Measurements from ENCODE around the gene ARID4B.
"Not testable (repeated sequence)": the region's sequence is repeated elsewhere in the genome, so short reads cannot be mapped to it uniquely, and the experiment has no call there.

Gene ARID4B

DNA sequence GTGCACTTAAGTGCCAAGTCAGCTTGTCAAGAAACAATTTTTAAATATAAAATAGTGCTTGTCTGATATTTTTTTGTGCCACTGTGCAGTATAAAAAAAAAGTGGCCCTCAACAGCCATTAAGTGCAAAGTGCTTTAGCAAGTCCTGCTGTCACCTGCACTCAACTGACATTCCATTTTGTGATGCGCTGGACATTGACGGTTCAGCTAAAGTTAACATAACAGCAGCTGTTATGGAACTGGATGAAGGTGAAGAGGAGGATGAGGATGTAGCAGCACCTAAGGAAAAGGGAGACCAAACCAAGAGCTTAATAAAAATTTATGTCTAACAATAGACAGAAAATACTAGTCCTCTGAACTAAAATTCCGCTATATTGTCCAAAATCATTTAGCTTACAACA is 159.6 kb downstream of the ARID4B start:
- no peak for TF ChIP-seq CTCF (IDR thresholded peaks at IDR 0.05; ENCODE audit: insufficient read depth, low read depth, low read length, missing control alignments)
- H3K4me3 ChIP-seq (ENCODE audit: low read length), result no peak overlapping the region
- DNase-seq (ENCODE audit: low read depth), result no peak

DNA sequence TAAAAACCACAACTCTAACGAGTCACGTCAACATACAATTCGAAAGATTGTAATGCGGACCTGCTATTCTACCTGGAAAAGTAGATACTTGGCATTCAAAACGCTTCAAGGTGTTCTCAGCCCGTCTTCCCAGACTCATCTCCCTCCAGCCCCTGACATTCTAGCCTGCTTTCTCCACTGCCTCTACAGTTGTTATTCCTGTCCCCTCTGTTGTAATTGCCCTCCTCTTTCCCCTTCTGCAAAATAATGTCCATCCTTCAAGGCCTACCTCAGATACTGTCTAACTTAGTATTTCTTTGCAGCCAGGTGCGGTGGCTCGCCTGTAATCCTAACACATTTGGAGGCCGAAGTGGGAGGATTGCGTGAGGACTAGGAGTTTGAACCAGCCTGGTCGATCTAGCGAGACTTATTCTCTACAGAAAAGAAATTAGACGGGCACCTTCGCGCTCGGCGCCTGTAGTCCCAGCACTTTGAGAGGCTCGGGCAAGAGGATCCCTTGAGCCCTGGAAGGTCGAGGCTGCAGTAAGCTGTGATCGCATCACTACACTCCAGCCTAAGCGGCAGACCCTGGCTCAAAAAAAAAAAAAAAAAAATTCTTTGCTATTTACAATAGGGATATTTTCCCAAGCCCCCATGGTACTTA is 166.2 kb downstream of the ARID4B start:
- no peak for DNase-seq (ENCODE audit: low read depth)
- no peak for TF ChIP-seq CTCF (IDR thresholded peaks at IDR 0.05; ENCODE audit: insufficient read depth, low read depth, low read length, missing control alignments)

GRCh38 chr1:235160957-235161684 is 166.9 kb downstream of the ARID4B start, which contains the start of gene RBM34:
Gene RBM34, minus strand, starts transcription at chr1:235161250. Its CDS starts 24 bp downstream, at chr1:235161226.
- TF ChIP-seq CTCF (IDR thresholded peaks at IDR 0.05; ENCODE audit: insufficient read depth, low read depth, low read length, missing control alignments), result peak; percentile 14
- H3K4me3 ChIP-seq (ENCODE audit: low read length), result peak within 1 kb of the TSS; percentile 83
- peak; percentile 92 for DNase-seq (ENCODE audit: low read depth)

More for the DNA sequence above, 166.2 kb downstream of the ARID4B start:
- H3K4me3 ChIP-seq (ENCODE audit: low read length), result peak overlapping the region; percentile 83

GRCh38 chr1:235160383-235160956 is 167.5 kb downstream of the ARID4B start:
- peak overlapping the region; percentile 83 for H3K4me3 ChIP-seq (ENCODE audit: low read length)
- DNase-seq (ENCODE audit: low read depth), result peak; percentile 65
- no peak for TF ChIP-seq CTCF (IDR thresholded peaks at IDR 0.05; ENCODE audit: insufficient read depth, low read depth, low read length, missing control alignments)

DNA sequence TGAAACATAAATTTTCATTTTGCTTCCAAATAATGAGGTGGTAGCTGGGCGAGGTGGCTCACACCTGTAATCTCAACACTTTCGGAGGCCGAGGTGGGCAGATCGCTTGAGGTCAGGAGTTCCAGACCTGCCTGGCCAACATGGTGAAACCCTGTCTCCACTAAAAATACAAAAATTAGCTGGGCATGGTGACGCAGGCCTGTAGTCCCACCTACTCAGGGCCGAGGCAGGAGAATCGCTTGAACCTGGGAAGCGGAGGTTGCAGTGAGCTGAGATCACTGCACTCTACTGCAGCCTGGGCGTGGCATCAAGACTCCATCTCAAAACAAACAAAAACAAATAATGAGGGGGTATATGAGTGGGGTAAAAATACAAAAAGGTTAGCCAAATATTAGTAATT is 168.0 kb downstream of the ARID4B start:
- peak; percentile 29 for DNase-seq (ENCODE audit: low read depth)
- H3K4me3 ChIP-seq (ENCODE audit: low read length), result peak overlapping the region; percentile 83

GRCh38 chr1:235159284-235159683 is 168.7 kb downstream of the ARID4B start:
- DNase-seq (ENCODE audit: low read depth); H3K4me3 ChIP-seq (ENCODE audit: low read length): not testable (repeated sequence)

- no peak overlapping the region for H3K4me3 ChIP-seq (ENCODE audit: low read length)
- TF ChIP-seq CTCF (IDR thresholded peaks at IDR 0.05; ENCODE audit: insufficient read depth, low read depth, low read length, missing control alignments), result no peak
- no peak for DNase-seq (ENCODE audit: low read depth)
Measured at GRCh38 chr1:235158680-235159079, 169.3 kb downstream of the ARID4B start.

Measured in epithelial cell of esophagus (primary cell).